ENCODE measurements around the gene RAP1GAP2.

Gene RAP1GAP2

DNA sequence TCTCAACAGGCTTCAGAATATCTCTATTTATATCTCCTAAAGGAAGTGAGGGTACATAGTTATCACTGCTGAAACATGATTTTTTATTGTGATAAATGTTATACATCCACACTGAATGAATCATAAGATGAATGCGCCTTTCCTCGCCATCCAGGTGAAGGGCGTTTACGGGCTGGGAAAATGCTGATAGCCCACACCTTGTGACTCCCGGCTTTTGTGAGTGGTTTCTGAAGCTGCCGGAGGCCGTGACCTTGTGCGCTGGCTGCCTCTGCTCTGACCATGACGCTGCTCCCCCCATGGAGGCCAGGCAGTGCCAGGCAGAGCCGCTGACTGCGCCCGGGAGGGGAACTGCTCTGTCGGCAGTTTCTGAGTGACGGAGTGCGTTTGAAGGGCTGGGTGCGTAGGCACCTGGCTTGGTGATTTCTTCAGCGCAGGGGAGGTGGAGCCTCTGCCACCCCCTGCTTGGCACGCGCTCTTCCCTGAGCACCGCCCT, 97.2 kb downstream of the RAP1GAP2 start:
- no peak for ATAC-seq
- TF ChIP-seq CSDC2 (CRISPR knock-in tag; IDR thresholded peaks at IDR 0.05) = no peak
- no peak for TF ChIP-seq OSR1 (CRISPR knock-in tag; IDR thresholded peaks at IDR 0.05)
- no peak for TF ChIP-seq PPARA (CRISPR knock-in tag; IDR thresholded peaks at IDR 0.05; ENCODE audit: borderline replicate concordance)
- no peak for TF ChIP-seq ZNF8 (CRISPR knock-in tag; IDR thresholded peaks at IDR 0.05)
- TF ChIP-seq ZFP3 (CRISPR knock-in tag; IDR thresholded peaks at IDR 0.05) = no peak
- TF ChIP-seq ISL1 (CRISPR knock-in tag; IDR thresholded peaks at IDR 0.05) = no peak
- TF ChIP-seq ZC3H10 (CRISPR knock-in tag; IDR thresholded peaks at IDR 0.05) = no peak
- no peak for TF ChIP-seq ARNTL (CRISPR knock-in tag; IDR thresholded peaks at IDR 0.05; ENCODE audit: borderline replicate concordance, low read depth)
- TF ChIP-seq BACH2 (CRISPR knock-in tag; IDR thresholded peaks at IDR 0.05; ENCODE audit: borderline replicate concordance) = no peak
- no peak for TF ChIP-seq ZNF70 (CRISPR knock-in tag; IDR thresholded peaks at IDR 0.05)
- TF ChIP-seq, protein P1, sequence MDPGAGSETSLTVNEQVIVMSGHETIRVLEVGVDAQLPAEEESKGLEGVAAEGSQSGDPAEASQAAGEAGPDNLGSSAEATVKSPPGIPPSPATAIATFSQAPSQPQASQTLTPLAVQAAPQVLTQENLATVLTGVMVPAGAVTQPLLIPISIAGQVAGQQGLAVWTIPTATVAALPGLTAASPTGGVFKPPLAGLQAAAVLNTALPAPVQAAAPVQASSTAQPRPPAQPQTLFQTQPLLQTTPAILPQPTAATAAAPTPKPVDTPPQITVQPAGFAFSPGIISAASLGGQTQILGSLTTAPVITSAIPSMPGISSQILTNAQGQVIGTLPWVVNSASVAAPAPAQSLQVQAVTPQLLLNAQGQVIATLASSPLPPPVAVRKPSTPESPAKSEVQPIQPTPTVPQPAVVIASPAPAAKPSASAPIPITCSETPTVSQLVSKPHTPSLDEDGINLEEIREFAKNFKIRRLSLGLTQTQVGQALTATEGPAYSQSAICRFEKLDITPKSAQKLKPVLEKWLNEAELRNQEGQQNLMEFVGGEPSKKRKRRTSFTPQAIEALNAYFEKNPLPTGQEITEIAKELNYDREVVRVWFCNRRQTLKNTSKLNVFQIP (CRISPR knock-in tag; IDR thresholded peaks at IDR 0.05; ENCODE audit: borderline replicate concordance, low read depth) = no peak
- no peak for TF ChIP-seq SNAI2 (CRISPR knock-in tag; IDR thresholded peaks at IDR 0.05)
- TF ChIP-seq ESRRG (CRISPR knock-in tag; IDR thresholded peaks at IDR 0.05) = no peak
- TF ChIP-seq, protein P2, sequence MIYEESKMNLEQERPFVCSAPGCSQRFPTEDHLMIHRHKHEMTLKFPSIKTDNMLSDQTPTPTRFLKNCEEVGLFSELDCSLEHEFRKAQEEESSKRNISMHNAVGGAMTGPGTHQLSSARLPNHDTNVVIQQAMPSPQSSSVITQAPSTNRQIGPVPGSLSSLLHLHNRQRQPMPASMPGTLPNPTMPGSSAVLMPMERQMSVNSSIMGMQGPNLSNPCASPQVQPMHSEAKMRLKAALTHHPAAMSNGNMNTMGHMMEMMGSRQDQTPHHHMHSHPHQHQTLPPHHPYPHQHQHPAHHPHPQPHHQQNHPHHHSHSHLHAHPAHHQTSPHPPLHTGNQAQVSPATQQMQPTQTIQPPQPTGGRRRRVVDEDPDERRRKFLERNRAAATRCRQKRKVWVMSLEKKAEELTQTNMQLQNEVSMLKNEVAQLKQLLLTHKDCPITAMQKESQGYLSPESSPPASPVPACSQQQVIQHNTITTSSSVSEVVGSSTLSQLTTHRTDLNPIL (CRISPR knock-in tag; IDR thresholded peaks at IDR 0.05; ENCODE audit: low read depth) = no peak
- no peak for TF ChIP-seq ZNF565 (CRISPR knock-in tag; conservative IDR thresholded peaks at IDR 0.05; ENCODE audit: low read depth)
- TF ChIP-seq, protein P3, sequence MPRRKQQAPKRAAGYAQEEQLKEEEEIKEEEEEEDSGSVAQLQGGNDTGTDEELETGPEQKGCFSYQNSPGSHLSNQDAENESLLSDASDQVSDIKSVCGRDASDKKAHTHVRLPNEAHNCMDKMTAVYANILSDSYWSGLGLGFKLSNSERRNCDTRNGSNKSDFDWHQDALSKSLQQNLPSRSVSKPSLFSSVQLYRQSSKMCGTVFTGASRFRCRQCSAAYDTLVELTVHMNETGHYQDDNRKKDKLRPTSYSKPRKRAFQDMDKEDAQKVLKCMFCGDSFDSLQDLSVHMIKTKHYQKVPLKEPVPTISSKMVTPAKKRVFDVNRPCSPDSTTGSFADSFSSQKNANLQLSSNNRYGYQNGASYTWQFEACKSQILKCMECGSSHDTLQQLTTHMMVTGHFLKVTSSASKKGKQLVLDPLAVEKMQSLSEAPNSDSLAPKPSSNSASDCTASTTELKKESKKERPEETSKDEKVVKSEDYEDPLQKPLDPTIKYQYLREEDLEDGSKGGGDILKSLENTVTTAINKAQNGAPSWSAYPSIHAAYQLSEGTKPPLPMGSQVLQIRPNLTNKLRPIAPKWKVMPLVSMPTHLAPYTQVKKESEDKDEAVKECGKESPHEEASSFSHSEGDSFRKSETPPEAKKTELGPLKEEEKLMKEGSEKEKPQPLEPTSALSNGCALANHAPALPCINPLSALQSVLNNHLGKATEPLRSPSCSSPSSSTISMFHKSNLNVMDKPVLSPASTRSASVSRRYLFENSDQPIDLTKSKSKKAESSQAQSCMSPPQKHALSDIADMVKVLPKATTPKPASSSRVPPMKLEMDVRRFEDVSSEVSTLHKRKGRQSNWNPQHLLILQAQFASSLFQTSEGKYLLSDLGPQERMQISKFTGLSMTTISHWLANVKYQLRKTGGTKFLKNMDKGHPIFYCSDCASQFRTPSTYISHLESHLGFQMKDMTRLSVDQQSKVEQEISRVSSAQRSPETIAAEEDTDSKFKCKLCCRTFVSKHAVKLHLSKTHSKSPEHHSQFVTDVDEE (CRISPR knock-in tag; IDR thresholded peaks at IDR 0.05) = no peak

DNA sequence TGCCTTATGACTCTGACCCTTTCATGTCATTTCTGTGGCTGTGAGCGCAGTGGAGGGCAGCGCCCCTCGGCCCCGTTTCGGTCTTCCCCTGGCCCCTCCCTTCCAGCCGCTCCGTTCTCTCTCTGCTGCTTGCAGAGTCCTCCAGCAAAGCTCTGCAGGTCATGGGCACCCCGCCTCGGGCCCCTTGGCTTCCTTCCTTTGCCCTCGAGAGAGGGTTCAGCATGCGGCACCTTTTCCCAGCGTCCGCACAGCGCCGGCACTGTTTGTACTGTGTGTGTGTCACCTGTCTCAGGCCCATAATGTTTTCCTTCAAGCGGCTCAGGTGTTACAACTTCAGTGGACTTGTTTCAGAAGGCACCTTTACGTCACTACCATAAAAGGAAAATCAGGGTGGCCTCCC, 98.5 kb downstream of the RAP1GAP2 start:
- TF ChIP-seq, protein P3 (CRISPR knock-in tag; IDR thresholded peaks at IDR 0.05) = no peak
- TF ChIP-seq ZNF8 (CRISPR knock-in tag; IDR thresholded peaks at IDR 0.05) = no peak
- no peak for TF ChIP-seq ESRRG (CRISPR knock-in tag; IDR thresholded peaks at IDR 0.05)
- no peak for TF ChIP-seq ZFP30 (CRISPR knock-in tag; IDR thresholded peaks at IDR 0.05)
- TF ChIP-seq, protein P2 (CRISPR knock-in tag; IDR thresholded peaks at IDR 0.05; ENCODE audit: low read depth) = no peak
- no peak for TF ChIP-seq BACH2 (CRISPR knock-in tag; IDR thresholded peaks at IDR 0.05; ENCODE audit: borderline replicate concordance)
- no peak for TF ChIP-seq ARNTL (CRISPR knock-in tag; IDR thresholded peaks at IDR 0.05; ENCODE audit: borderline replicate concordance, low read depth)
- no peak for TF ChIP-seq ZNF70 (CRISPR knock-in tag; IDR thresholded peaks at IDR 0.05)
- no peak for TF ChIP-seq ISL1 (CRISPR knock-in tag; IDR thresholded peaks at IDR 0.05)
- TF ChIP-seq, protein P1 (CRISPR knock-in tag; IDR thresholded peaks at IDR 0.05; ENCODE audit: borderline replicate concordance, low read depth) = no peak
- TF ChIP-seq GLIS3 (CRISPR knock-in tag; IDR thresholded peaks at IDR 0.05) = no peak
- TF ChIP-seq, protein P4, sequence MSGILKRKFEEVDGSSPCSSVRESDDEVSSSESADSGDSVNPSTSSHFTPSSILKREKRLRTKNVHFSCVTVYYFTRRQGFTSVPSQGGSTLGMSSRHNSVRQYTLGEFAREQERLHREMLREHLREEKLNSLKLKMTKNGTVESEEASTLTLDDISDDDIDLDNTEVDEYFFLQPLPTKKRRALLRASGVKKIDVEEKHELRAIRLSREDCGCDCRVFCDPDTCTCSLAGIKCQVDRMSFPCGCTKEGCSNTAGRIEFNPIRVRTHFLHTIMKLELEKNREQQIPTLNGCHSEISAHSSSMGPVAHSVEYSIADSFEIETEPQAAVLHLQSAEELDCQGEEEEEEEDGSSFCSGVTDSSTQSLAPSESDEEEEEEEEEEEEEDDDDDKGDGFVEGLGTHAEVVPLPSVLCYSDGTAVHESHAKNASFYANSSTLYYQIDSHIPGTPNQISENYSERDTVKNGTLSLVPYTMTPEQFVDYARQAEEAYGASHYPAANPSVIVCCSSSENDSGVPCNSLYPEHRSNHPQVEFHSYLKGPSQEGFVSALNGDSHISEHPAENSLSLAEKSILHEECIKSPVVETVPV (CRISPR knock-in tag; IDR thresholded peaks at IDR 0.05) = no peak
- TF ChIP-seq TOX (CRISPR knock-in tag; IDR thresholded peaks at IDR 0.05; ENCODE audit: borderline replicate concordance) = no peak
- TF ChIP-seq, protein P5, sequence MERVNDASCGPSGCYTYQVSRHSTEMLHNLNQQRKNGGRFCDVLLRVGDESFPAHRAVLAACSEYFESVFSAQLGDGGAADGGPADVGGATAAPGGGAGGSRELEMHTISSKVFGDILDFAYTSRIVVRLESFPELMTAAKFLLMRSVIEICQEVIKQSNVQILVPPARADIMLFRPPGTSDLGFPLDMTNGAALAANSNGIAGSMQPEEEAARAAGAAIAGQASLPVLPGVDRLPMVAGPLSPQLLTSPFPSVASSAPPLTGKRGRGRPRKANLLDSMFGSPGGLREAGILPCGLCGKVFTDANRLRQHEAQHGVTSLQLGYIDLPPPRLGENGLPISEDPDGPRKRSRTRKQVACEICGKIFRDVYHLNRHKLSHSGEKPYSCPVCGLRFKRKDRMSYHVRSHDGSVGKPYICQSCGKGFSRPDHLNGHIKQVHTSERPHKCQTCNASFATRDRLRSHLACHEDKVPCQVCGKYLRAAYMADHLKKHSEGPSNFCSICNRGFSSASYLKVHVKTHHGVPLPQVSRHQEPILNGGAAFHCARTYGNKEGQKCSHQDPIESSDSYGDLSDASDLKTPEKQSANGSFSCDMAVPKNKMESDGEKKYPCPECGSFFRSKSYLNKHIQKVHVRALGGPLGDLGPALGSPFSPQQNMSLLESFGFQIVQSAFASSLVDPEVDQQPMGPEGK (CRISPR knock-in tag; IDR thresholded peaks at IDR 0.05; ENCODE audit: borderline replicate concordance) = no peak
- TF ChIP-seq TCF4 (CRISPR knock-in tag; IDR thresholded peaks at IDR 0.05; ENCODE audit: borderline replicate concordance) = no peak
- TF ChIP-seq PPARA (CRISPR knock-in tag; IDR thresholded peaks at IDR 0.05; ENCODE audit: borderline replicate concordance) = no peak
- TF ChIP-seq ZNF565 (CRISPR knock-in tag; conservative IDR thresholded peaks at IDR 0.05; ENCODE audit: low read depth) = no peak
- TF ChIP-seq ZC3H10 (CRISPR knock-in tag; IDR thresholded peaks at IDR 0.05) = no peak
- no peak for ATAC-seq
